ENCODE data around the gene IDH3G.

Gene IDH3G

GRCh38 chrX:153814591-153815315 is 20.6 kb upstream of the IDH3G start:
- no peak for DNase-seq

GRCh38 chrX:153813161-153813560 is 19.0 kb upstream of the IDH3G start:
- no peak for DNase-seq

- no peak for DNase-seq
Observed at GRCh38 chrX:153812220-153812619, 18.0 kb upstream of the IDH3G start.

GRCh38 chrX:153807976-153808375 is 13.8 kb upstream of the IDH3G start:
- DNase-seq = no peak

- DNase-seq = no peak
Observed at GRCh38 chrX:153806999-153807575, 12.9 kb upstream of the IDH3G start.

GRCh38 chrX:153805436-153805835 is 11.3 kb upstream of the IDH3G start:
- DNase-seq = no peak

GRCh38 chrX:153804621-153805020 is 10.4 kb upstream of the IDH3G start:
- DNase-seq = no peak

- no peak for DNase-seq
Observed at GRCh38 chrX:153804100-153804595, 10.0 kb upstream of the IDH3G start.

- DNase-seq = no peak
Observed at GRCh38 chrX:153803211-153804099, 9.3 kb upstream of the IDH3G start.

GRCh38 chrX:153802513-153803045 is 8.4 kb upstream of the IDH3G start:
- DNase-seq = no peak

- no peak for DNase-seq
Observed at GRCh38 chrX:153801669-153802068, 7.5 kb upstream of the IDH3G start.

- no peak for DNase-seq
Observed at GRCh38 chrX:153800746-153801145, 6.6 kb upstream of the IDH3G start.

GRCh38 chrX:153800177-153800722 is 6.1 kb upstream of the IDH3G start:
- no peak for DNase-seq

- DNase-seq = no peak
Observed at GRCh38 chrX:153799326-153799725, 5.2 kb upstream of the IDH3G start.

GRCh38 chrX:153797415-153798015 is 3.3 kb upstream of the IDH3G start:
- no peak for DNase-seq

GRCh38 chrX:153794897-153795816 is 982 bp upstream of the IDH3G start:
- no peak for DNase-seq

- DNase-seq = no peak
Observed at GRCh38 chrX:153793291-153793690, 884 bp downstream of the IDH3G start.

- no peak for DNase-seq
Observed at GRCh38 chrX:153792368-153792767, 1.8 kb downstream of the IDH3G start.

GRCh38 chrX:153791104-153791852 is 2.9 kb downstream of the IDH3G start:
- no peak for DNase-seq

- no peak for DNase-seq
Observed at GRCh38 chrX:153789654-153790053, 4.5 kb downstream of the IDH3G start.

- DNase-seq = no peak
Observed at GRCh38 chrX:153786669-153787068, 7.5 kb downstream of the IDH3G start.

Measured in CD4-positive, alpha-beta T cell treated with Interleukin-15 for 1 hour (primary cell).